Adrenal gland (tissue), 5 donors: ENCODE results near the gene ABCC3.

Source experiments
- POLR2A ChIP-seq, 2 donors: fragments of 450-650 bp; IDR thresholded peaks; one replicate each; pipeline ENCODE4 v1.6.1; 2017; ENCODE audit warnings: antibody characterized with exemption in 2 of 2, mild to moderate bottlenecking in 2 of 2, moderate library complexity in 1 of 2
- TF ChIP-seq, protein P1 (sequence below), 6 experiments: fragments of 450-650 bp in 4 of 6; fragments of 200-600 bp in 2 of 6; sonication (generic) in 1 of 6; IDR thresholded peaks; 1 replicate in 5 of 6; 2 replicates in 1 of 6; pipeline versions ENCODE4 v1.5.1 to v1.8.0; 2016 to 2021; ENCODE audit warnings: antibody characterized with exemption in 6 of 6, mild to moderate bottlenecking in 2 of 6, moderate library complexity in 1 of 6
- donor health status: DM: no; HTN: no; CAD: no.

GRCh38 chr17:50620237-50620636, 14.4 kb upstream of the ABCC3 start:
- TF ChIP-seq, protein P1, sequence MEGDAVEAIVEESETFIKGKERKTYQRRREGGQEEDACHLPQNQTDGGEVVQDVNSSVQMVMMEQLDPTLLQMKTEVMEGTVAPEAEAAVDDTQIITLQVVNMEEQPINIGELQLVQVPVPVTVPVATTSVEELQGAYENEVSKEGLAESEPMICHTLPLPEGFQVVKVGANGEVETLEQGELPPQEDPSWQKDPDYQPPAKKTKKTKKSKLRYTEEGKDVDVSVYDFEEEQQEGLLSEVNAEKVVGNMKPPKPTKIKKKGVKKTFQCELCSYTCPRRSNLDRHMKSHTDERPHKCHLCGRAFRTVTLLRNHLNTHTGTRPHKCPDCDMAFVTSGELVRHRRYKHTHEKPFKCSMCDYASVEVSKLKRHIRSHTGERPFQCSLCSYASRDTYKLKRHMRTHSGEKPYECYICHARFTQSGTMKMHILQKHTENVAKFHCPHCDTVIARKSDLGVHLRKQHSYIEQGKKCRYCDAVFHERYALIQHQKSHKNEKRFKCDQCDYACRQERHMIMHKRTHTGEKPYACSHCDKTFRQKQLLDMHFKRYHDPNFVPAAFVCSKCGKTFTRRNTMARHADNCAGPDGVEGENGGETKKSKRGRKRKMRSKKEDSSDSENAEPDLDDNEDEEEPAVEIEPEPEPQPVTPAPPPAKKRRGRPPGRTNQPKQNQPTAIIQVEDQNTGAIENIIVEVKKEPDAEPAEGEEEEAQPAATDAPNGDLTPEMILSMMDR (IDR thresholded peaks at IDR 0.05): no peak
- no peak for TF ChIP-seq POLR2A (IDR thresholded peaks at IDR 0.05)
